Fibroblast of skin of back (primary cell): ENCODE measurements around the gene SMC2. TPM values are rescaled to one million over a fixed set of nuclear protein-coding genes. Genes with fewer than 3 reads are reported as not detected.

Experiments used
- DNase-seq: peaks from one replicate; pipeline ENCODE4 v3.0.0-alpha.2; 2013
- polyA plus RNA-seq, 2 experiments: library from polyadenylated mRNA; unstranded; fragments of 120-200 nt; gene quantifications; one replicate each; pipeline ENCODE4 v1.2.1, GENCODE V29; 2013; ENCODE audit not compliant: insufficient read length in 2 of 2

The SMC2 gene
- polyA plus RNA-seq (2013, experiment 1 of 2; ENCODE audit: insufficient read length): 32.5 TPM
- polyA plus RNA-seq (2013, experiment 2 of 2; ENCODE audit: insufficient read length): 7.2 TPM

- DNase-seq: peak; percentile 89
Measured at GRCh38 chr9:104093647-104094533, at the start of gene SMC2. SMC2 (plus strand) TSS chr9:104094309; CDS start chr9:104095385, 1,076 bp downstream.

- no peak for DNase-seq
Measured at GRCh38 chr9:104068546-104068945, 25.6 kb upstream of the SMC2 start.

- no peak for DNase-seq
Measured at GRCh38 chr9:104069288-104069687, 24.8 kb upstream of the SMC2 start.

DNA sequence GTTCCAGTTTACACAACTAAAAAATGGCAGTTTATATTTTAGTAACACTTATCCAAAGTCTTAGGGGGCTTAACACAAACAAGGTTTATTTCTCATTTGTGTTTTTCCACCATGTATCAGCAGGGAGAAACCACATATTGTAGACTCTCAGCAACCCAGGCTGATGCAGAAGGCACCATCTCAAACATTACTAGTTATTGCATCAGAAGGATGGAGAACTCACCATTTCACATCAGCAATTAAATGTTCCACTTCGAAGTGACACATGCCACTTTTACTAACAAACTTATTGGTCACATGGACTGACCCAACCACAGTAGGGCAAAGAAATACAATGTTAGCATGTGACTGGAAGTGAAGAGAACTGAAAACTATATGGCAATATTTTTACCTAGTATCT is 22.5 kb upstream of the SMC2 start:
- no peak for DNase-seq

DNA sequence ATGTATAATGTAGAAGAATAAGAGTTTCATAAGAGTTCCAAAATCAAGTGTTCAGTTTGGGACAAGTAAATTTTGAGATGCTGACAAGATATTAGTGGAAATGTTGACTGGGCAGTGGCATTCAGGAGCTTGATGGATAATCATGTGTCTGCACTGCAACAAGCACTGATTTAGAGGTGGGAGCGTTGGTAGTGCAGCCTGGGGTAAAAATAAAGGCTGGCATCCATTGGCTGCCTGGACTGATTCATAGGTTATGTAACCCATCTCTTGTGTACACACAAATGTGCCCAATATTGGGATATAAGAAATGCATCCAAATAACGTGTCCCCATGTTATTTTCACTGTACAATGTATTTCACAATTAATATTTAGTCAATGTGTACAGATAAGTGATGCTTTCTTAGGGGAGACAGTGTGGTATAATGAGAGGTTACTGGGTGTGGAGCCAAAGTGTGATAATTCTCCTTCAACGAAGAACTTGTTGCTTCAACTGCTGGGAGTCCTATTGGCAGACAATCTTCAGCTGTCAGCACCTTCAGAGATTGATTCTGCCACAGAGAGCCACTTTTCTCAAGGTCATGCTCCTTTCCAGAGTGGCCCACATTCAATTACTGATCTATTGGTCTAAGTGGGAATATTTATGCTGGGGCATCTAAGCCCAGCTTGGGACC is 20.9 kb upstream of the SMC2 start:
- DNase-seq: no peak

DNA sequence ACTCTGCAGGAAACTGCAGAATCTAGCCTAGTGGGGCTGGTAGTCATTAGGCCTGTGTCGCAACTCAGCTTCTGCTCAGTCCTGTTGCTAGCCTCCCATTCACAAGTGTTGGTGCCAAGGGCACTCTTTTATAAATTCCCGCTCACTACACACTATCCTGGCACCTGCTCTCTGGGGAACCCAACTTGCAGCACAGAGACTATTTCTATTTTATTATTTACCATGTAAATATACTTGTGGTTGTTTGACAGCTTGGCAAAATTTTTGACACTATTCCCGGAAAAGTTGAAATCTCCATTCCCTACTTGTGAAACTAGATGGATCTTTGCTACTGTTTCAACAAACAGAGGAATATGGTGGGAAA is 20.4 kb upstream of the SMC2 start:
- no peak for DNase-seq

DNA sequence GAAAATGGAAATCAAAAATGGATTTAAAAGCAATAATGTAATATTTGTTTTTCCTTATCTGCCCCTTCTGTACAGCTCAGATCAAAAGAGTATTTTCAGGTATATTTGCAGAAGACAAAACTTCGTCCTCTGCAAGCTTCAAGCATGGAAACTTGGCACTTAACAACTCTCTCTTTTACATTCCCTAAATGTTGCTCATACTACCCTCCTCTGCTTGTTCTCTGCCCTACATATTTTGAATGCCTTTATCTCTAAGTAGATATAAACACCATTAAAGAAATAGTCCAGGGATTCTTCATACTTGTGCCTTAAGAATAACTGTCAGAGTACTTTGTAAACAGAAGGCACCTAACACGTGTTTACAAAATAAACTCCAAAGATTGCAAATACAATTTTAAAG is 19.2 kb upstream of the SMC2 start:
- peak; percentile 79 for DNase-seq

DNA sequence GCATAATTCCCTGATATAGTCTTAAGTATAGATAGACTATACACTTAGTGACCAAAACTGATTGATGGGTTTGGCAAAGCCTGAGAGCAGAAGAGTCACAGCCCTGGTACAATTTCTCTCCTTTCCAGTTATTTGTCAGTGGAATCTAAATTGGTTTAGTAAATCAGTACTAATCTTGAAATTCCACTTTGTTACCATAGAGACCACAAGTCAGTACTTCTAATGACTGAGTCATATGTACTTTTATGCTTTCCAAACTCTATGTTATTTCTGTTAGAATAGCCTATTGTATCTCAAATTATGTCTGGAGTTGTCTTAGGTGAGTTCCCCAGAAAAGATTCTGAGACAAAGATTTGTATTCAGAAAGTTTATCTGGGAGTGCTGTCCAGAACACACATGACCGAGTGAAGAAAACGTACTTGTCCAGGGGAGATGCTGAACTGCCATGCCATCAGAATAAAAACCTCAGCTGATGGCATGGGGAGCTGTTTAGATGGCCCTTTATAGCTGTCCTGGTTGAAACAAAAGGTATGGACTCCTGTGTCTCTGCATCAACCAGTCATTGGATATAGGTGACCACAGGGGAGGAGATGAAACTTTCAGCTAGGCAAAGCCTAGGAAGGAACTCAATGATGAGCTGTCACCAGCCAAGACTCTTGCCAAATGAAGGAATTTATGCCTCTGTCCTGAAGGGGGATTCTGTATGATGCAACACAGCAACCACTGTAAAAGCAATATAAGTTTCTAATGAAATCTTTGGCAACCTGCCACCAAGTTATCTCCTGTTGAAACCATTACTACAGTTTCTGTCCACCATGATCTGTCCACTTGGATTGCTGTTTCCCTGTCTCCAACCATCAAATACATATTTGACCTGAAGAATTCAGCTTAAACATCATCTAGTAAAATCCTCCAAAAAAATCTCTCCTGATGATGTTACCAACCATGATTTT is 18.0 kb upstream of the SMC2 start:
- DNase-seq: peak; percentile 71

- no peak for DNase-seq
Measured at GRCh38 chr9:104078596-104078995, 15.5 kb upstream of the SMC2 start.

GRCh38 chr9:104080983-104081382 is 13.1 kb upstream of the SMC2 start:
- no peak for DNase-seq

DNA sequence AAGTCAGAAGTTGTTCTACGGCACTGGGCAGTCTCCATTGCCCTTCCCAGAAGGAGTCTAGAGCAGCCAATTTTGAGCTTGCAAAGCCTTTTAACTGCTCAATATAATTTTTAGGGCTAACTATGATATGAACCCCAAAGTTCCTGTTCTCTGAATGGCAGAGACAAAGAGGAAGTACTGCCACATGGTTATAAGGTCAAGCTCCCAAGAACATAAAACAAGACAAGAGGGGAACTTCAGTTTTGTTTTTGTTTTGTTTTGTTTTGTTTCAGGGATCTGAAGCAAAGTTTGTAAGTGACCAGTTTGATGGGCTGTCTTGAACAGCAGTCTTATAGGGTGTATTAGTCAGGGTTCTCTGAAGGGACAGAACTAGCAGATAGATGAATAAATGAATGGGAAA is 11.9 kb upstream of the SMC2 start:
- no peak for DNase-seq

GRCh38 chr9:104085525-104085924 is 8.6 kb upstream of the SMC2 start:
- no peak for DNase-seq

GRCh38 chr9:104087894-104088293 is 6.2 kb upstream of the SMC2 start:
- DNase-seq: no peak

- DNase-seq: no peak
Measured at GRCh38 chr9:104088416-104088815, 5.7 kb upstream of the SMC2 start.

- DNase-seq: no peak
Measured at GRCh38 chr9:104090578-104090977, 3.5 kb upstream of the SMC2 start.

DNA sequence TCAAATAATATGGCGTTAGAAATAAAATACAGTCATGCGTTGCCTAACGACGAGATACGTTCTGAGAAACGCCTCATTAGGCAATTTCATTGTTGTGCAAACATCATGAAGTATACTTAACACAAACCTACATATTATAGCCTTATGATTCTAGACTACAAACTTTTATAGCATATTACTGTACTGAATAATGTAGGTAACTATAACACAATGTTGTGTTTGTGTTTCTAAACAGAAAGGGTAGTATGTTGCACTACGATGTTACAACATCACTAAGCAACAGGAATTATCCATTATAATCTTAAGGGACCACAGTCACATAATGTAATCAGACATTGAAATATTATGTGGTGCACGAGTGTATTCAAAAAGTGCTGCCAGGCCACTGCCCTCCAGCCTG is 3.0 kb upstream of the SMC2 start:
- DNase-seq: no peak

DNA sequence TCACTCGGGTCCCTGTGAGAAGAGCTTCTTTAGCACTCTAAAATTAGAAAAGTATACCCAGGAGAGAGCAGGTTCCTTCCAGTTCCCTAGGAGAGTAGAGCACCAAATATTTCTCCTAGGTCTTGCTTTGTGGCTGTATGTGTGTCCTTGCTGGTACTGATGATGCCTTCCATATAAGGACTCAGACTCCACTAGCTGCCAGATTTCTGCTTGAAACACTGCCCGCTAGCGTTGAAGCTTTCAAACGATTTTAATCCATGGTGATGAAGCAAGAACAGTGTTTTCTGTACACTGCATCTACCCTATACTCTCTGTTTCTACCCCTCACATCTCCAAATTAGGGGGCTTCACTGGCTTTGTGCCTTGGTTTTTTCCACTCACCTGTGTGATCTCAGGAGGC is 2.4 kb upstream of the SMC2 start:
- DNase-seq: no peak

- DNase-seq: no peak
Measured at GRCh38 chr9:104092192-104092591, 1.9 kb upstream of the SMC2 start.

GRCh38 chr9:104092875-104093600 is 1.1 kb upstream of the SMC2 start:
- no peak for DNase-seq

- no peak for DNase-seq
Measured at GRCh38 chr9:104094534-104095015, 466 bp downstream of the SMC2 start.

GRCh38 chr9:104099630-104100029 is 5.5 kb downstream of the SMC2 start:
- no peak for DNase-seq

DNA sequence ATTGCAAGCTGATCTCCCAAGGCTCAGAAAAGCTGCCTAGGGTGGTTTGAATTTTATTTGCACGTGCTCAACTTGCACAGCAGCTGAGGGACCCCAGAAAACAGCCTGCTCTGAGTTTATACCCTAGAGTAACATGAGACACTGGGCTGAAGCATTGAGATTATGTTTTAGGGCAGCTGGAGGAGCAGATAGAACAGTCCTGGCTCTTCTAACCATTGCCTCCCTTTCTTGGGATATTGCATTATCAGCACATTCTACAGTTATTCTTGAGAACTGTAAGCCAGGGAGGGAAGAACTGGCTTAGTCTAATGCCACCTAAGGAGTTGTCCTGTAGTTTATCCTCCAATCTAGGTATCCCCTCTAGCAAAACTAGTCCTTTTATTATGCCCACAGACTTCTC is 10.3 kb downstream of the SMC2 start:
- DNase-seq: no peak
